ENCODE results near the gene GCG.

Gene GCG

DNA sequence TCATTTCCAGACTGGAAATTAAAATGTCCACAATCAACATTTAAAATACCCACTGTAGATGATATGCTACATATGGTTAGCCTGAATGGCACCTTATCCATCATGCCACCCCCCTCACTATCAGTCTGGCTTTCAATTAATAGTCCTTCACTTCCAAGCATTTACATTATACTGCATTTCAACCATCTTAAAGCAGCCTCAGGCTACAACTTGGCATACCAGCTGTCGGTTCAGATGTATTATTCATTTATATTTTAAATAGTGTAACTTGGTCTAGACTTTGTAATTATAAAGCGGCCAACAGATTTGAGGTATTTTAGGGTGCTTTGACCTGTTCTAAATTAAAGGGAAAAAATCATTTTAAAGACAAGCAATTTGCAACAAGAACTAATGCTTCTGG lies 2.6 kb downstream of the GCG start:
- no peak for DNase-seq (ENCODE audit: low read depth)

DNA sequence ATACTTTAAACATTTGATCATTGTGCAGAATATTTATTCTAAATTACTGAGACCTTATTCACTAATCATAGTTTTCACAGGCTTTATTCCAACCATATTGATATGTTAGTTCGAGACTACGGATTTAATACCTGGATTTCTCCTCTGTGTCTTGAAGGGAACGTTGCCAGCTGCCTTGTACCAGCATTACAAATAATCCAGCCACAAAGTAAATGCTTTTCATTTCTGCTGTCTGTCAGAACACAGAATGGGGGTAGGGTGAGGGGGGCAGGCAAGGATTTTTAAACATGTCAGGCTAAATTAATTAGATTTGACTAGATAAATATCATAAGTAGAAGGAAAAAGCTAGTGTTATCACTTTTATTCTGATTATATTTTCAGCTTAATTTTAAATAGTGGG lies 3.1 kb downstream of the GCG start:
- DNase-seq (ENCODE audit: low read depth): no peak

DNA sequence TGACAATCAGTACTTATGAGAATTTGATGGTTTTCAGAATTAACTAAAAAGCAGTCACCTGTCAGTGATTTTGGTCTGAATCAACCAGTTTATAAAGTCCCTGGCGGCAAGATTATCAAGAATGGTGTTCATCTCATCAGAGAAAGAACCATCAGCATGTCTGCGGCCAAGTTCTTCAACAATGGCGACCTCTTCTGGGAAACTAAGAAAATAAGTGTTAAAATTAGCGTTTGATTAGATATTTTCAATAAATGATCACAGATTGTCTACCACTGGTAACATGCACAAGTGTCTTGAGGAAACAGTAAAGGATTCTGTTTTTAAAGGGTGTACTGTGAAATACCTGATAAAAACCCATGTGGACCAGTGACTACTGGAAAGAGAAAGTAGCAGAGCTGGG lies 8.1 kb downstream of the GCG start:
- no peak for DNase-seq (ENCODE audit: low read depth)

DNA sequence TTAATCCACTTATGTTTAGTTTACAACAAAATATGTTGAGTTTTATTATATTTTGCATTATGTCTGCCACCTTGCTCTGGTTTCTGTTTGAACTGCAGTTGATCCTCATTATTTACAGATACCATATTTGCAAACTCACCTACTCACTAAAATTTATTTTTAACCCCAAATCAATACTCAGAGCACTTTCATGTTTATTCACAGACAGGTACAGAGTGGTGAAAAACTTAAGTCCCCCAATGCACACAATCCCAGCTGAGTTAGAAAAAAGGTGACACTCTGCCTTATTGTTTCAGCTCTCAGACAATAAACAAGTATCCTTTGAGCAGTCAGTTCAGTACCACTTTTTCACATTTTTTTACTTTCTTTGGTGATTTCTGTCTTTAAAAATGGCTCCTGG lies 13.7 kb downstream of the GCG start:
- DNase-seq (ENCODE audit: low read depth): no peak

DNA sequence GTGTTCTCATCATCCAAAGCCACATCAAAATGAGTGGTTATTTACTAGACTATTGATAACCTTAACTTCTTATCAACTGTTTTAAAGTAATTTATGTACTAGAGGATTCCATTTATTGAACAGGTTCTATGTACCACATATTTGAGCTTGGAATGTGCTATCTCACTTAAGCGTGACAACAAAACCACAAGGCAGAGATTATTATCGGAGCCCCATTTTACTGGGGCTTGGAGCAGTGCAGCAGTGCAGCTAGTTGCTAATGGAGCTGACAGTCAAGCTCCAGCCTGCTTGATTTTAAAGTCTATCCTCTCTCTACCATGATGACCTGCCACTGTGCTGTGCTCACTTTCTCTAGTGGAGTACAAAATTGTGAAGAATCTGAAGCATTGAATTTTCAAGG lies 24.6 kb downstream of the GCG start:
- DNase-seq (ENCODE audit: low read depth): no peak

DNA sequence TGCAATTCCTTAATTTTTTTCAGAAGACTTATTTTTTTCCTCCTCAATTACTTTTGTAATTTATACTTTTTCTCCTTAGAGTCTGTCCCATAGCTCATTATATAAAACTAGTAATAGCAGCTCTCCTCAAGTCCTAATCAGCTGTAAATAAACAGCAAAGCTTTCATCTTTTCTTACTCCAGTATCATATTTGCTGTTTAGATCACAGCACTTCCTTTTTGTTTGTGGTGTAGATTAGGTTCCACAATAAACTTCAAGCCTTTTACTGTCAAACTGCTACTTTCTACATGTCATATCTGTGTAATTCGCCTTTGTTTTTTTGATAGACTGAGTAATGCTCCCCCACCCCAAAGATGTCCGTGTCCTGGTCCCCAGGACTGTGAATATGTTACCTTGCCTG lies 25.5 kb downstream of the GCG start:
- DNase-seq (ENCODE audit: low read depth): no peak

DNA sequence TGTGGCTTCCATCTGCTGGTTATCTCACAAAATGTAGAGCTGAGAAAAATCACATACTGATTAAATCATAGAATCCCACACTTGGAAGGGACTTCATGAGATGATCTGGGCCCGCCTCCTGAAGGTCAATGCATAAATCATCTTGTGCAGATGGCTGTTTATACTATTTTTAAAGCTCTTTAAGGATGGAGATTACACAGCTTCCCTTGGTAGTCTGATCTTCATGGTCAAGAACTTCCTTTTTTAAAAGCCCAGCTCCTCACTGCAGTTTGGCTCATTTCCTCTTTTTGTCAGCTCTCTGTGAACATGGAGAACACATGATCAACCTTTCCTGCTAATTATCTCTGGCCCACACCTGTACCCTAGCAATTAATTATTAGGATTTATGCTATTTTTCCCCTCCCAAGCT lies 25.9 kb downstream of the GCG start:
- peak; percentile 78 for DNase-seq (ENCODE audit: low read depth)

DNA sequence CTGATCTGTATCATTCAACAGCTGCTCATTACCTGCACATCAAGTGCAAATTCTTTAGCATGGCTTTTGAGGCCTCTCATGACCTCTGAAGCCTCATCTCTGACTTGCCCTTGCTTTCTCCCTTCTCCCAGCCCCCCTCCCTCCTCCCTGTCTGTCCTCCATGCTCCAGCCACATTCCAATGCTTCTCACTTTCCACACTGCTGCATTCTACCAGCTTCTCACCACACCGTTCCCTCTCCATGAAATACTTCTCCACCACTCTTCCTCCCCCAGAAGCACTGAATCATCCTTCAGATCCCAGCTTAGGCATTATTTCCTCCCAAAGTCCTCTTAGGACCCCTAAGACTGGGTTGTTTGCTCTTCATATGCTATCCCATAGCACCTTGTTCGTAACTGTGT lies 26.9 kb downstream of the GCG start:
- DNase-seq (ENCODE audit: low read depth): peak; percentile 84

DNA sequence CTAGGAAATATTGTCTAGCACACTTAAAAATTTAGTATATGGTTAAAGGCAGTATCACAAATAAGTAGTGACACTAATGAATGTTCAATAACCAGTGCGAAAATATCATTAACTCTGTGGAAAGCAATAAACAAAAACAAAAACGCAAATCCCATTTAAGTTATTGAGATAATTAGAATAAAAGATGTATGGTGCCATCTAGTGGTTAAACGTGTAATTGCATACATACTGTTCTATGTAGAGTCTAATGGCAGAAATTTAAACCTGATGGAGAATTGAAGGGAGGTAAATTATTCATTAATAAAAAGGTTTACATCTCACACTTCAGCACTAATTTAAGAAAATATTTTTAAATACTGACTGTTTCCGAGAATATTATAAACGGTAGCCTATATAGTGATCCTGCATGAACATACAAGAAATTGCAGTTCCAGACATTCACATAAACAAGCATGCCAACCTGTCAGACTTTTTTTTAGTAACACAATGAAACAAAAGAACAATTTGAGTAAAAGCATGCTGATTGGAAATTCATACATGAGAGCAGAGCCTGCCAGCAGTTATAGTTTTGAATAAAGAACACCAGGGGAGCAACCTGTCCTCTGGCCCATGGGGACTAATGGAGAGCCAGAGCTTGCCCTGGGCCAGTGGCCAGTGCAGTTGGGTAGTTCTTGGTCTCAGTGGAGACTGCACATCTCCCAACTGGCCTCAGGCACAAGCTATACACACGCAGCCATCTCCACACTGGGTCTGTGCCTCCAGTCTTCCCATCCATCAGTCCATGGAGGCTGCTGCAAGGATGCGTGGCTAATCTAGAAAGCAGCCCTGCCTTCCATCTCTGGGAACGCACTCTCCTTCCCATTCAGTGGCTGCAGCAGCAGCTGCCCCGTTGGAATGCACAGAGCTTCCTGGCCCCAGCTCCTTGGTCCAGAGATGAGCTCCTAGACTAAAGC lies 28.0 kb downstream of the GCG start:
- peak; percentile 62 for DNase-seq (ENCODE audit: low read depth)

DNA sequence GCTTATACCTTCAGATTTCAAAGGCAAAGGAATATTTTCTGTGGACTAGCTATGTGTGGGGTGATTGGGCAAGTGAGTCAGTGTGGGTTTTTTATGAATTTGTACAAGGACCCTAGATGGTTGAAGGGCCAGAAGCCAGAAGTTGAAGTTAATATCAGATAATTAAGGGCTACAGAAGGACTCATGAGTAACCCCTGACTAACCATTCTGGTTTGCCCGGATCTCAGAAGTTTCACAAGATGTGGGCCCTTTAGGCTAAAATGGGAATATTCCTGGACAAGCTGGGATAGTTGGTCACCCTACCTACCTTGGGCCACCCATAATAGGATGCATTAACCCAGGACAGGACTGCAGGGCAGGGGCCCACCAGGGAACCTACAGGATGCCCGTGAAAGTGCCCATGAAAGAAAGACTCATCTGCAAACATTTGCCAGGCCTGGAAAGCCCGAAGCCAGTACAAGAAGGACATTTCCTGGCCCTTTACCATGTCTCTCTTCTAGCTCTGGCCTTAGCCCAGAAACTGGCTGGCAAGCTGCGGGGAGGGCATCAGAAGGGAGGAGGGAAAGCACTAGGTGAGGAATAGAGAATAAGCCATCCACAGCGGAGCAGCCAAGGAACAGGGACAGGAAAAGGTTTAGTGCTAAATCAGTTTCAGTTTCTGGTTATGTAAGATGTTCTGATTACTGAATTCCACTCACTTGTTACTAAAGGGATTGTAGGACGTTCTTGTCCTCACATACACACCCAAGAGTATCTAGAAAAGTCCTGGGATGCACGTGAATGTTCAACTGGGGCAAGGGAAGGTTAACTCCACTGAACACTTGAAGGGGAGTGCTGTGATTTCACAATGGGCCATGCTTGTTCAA lies 33.6 kb downstream of the GCG start:
- DNase-seq (ENCODE audit: low read depth): peak; percentile 77

DNA sequence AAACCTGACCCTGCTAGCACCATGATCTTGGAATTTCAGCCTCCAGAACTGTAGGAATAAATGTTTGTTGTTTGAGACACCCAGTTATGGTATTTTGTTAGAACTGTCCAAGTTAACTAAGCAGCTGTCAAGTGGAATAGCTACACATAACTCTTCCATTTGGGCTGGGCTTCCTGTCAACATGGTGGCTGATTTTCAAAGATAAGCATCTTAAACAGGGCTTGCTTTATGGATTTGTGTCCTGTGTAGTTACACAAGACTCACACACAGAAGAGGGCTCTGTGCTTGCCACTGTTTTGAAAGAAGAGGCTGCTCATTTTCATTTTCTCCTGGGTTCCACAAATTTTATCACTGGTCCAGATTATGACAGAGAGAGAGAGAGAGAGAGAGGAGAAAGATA lies 35.7 kb downstream of the GCG start:
- peak; percentile 50 for DNase-seq (ENCODE audit: low read depth)

DNA sequence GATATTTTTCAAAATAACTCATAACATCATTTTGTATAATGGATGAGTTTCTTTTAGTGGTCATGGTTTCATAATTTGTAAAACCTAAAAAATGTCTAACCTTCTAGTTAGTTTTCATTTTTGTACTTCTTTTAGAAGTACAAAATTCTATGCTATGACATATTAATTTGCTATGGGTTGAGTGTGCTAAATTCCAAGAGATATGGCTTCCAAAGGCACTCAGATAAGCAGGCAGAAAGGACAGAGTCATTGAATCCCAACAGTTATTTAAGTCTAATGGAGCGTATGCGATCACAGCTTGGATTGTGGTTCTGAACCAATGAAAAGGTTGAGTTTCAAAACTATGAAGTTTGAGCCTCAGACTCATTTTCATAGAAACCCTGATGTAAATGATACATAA lies 37.0 kb downstream of the GCG start:
- DNase-seq (ENCODE audit: low read depth): no peak

DNA sequence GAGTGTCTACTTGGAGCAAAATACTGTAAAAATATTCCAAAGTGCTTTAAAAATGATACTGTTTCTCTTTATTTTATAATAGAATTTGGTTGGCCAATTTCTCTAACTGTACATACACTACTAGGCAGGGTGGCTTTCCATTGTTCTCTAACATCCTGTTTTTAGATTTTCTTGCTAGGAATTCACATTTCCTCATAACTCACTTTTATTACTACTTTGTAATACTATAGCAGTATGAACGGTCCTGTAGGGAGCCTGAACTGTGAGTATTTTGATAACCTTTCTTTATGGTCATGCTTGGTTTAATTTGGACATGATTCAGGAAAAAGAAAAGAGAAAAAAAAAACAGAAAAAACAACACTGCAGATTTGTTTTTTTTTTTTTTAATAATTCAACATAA lies 37.8 kb downstream of the GCG start:
- no peak for DNase-seq (ENCODE audit: low read depth)

DNA sequence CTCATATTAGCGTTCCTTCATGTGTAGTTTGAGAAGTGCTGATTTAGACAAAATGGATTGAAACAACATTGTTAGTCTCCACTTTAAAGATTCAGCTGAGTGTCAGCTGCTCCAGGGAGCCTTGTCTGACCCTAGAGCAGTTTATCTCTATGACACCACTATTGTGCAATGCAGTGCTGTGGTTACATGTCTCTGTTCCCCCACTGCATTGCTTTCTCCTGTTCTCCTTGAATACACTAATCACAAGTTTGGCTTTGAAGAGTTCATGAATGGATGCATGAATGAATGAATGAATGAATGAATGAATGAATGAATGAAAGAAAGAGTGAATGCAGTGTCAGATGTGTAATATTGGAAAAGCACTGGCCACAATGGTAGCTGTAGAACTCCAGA lies 38.3 kb downstream of the GCG start:
- DNase-seq (ENCODE audit: low read depth): peak; percentile 93

DNA sequence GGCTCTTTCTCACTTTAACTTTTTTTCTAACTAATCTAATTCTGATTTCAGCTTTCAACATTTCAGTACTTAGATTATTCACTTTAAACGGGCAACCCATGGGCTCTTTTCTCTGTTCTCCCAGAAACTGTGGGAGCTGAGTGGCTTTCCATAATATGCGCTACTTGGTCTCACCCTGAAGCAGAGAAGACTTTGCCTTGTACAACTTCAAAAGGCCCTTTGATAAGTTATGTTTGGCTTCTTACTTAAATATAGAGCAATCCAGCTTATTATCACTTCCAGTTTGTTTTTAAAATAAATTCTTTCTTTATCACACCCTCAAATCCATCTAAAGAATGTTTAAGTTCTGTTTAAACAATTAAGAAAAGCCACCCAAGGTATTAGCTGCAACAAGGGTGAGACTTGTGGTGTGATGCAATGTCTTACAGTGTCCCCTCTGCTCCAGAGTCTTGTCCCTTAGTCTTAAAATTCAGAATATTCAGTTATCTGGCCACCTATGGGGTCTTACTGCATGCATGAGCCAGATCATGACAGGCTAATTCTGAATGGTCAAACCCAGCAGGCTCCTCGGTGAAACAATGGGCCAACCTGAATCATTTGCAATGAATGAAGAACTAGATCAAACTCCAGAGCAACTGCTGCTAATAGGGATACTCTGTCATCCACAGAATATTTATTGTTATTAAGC lies 38.8 kb downstream of the GCG start:
- DNase-seq (ENCODE audit: low read depth): no peak

DNA sequence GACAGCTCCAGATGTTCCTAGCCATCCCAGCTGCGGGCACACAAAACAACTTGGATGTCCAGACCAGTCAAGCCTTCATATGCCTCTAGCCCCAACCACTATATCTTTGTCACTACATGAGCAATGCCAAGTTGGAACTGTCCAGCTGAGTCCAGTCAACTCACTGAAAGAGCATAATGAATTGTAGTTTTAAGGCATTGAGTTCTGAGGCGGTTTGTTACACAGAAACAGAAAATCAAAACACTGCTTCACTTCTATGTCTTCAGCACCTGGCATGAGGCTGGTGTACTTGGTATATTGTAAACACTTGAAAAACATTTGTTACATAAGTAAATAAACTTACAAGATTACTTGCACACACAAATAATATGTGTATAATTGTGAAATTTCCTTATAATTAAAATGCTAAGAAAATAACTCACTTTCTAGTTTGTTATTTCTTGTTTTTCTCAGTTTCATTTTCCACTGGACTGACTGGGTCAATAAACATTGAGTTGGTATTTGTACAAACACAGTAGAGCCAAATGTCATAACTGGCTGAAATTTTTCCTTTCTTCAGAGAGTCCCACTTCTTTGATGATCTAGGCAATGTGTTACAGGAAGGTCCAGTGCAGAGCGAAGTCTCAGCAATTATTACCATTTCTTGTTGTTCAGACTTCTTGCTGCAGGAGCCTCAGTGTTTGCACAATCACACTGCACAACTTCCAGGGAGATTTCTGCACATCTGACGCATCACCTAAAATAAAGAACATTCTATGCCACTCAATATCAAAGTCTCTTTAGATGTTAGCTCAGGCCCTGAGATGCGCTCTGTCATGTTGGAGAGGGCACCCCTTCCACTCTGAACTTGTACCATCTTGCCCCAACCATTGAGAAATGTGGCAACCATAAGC lies 39.8 kb downstream of the GCG start:
- DNase-seq (ENCODE audit: low read depth): peak; percentile 58

DNA sequence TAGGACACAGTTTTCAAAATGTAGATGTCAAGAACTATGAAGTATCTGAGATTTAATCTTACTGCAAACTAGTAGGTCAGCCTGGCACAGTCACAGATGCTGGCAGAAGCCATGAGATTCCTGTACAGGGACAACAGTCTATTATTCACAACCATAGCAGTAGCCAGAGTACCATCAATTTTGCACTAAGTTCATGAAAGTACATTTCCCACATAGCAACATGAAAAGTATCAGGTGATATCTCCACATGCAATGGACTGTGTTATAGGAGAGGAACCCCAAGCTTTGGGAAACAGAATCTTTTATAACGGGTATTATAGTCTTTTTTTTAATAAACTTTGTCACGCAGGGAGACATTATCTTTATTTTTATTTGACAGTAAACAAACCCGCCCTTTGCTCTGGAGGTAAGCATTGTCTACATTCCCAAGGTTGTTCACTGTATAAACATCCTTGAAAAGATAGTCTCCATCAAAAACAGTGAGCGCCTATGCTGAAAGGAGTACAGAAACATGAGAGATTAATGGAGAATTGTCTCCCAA lies 44.6 kb downstream of the GCG start:
- DNase-seq (ENCODE audit: low read depth): no peak

DNA sequence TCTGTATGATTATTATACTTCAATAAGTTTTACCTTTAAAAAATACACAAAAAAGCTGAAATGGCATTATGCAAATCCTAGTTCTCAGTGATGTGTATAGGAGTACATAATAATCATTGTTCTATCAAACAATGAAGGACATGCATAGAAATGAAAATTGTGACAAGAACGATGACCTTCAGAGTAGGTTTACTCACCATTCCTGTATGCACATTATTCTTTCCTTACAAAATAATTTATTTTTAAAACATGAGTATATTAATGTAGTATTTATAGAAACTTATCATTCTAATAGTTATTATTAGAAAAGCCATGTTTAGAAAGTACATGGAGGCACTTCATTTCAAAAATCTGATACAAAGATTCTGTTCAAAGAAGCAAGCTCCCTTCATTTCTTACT lies 45.3 kb downstream of the GCG start:
- no peak for DNase-seq (ENCODE audit: low read depth)

DNA sequence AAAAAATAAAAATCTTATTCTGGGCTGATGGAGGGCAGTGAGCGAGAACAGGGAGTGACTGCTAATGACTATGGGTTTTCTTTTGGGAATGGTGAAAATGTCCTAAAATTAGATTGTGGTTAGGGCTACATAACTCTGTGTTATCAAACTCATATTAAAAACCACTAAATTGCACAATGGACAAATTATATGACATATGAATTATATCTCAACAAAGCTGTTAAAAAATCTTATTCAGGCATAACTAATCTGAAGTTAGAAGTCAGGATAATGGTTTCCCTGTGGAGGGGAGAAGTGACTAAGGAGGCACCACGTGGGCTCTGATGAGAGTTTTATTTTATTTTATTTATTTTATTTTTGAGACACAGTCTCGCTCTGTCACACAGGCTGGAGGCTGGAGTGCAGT lies 45.9 kb downstream of the GCG start:
- peak; percentile 87 for DNase-seq (ENCODE audit: low read depth)

DNA sequence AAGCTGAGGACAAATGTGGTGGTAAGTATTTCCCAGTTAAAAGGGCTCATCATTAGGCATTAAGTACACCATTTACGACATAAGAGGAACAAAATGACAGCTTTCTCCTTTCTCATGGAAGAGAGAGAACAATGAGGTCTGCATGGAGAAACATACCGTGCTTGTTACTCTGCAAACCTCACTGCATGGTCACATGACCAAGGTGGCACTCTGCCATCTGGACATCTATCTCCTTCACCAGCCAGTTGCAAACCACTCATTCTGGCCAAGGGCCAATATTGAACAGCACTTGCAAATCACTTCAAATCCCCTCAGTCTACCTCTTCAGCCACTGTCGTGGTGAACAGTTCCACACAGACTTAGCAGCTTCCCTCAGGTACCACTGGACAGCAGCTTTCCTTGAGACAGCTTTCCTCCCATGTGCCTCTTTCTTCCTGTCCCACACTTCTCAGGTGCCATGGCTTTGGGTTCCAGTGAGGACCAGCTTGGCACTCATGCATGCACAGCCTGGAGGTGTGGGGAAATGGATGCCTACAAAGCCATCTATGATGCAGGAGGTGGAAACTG lies 48.5 kb downstream of the GCG start:
- peak; percentile 55 for DNase-seq (ENCODE audit: low read depth)

DNA sequence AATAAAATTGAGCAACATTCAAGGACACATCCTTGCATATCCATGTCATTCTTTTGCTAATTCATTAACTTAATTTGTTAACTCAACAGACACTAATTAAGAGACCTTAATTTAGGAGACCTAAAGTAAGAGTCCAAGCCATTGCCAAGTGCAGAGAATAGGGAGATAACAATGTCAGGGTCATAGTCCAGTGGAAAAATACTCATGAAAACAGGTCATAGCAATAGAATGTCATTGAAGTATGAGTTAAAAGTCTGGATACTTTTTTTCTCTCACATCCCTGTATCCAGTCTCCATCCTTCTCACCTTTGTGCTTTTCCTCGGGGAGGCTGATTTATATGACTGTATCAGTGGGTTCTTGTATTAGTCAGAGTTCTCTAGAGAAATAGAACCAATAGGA lies 51.5 kb downstream of the GCG start:
- DNase-seq (ENCODE audit: low read depth): no peak
